WTC11 (cell line): ENCODE results near the gene RNASE9. TPM values are rescaled to one million over a fixed set of nuclear protein-coding genes. Genes with fewer than 3 reads are reported as not detected.

Experiments
- ATAC-seq: fragments of 200-7000 bp; cut with Tn5 transposase; 2 replicates; pipeline ENCODE4 v1.10.0; 2021; ENCODE audit warnings: mild to moderate bottlenecking, moderate library complexity
- CTCF ChIA-PET: fragments of 300-600 bp; sonication (Branson Sonifier 250); formaldehyde crosslinking; loops from one replicate; lab custom pipeline; 2021; ENCODE audit warnings: antibody characterized with exemption; lab: Charles Lee
- POLR2A ChIA-PET: fragments of 350-600 bp; sonication (Branson Sonifier 250); formaldehyde crosslinking; loops from one replicate; lab custom pipeline; 2021; ENCODE audit warnings: antibody characterized with exemption; lab: Charles Lee
- DNase-seq: peaks from one replicate; pipeline ENCODE4 v3.0.0; 2021; ENCODE audit warnings: low spot score
- H3K27ac Mint-ChIP-seq: 2 replicates; pipeline ENCODE4 v1.8.0; 2021; ENCODE audit warnings: mixed read lengths
- H3K27me3 Mint-ChIP-seq: 2 replicates; pipeline ENCODE4 v1.8.0; 2021; ENCODE audit warnings: low read depth, mild to moderate bottlenecking, moderate library complexity, mixed read lengths
- H3K36me3 Mint-ChIP-seq: 2 replicates; pipeline ENCODE4 v1.8.0; 2021; ENCODE audit warnings: mixed read lengths
- H3K4me1 Mint-ChIP-seq: 2 replicates; pipeline ENCODE4 v1.8.0; 2022; ENCODE audit warnings: mixed read lengths
- H3K4me3 Mint-ChIP-seq: 2 replicates; pipeline ENCODE4 v1.8.0; 2021; ENCODE audit warnings: mild to moderate bottlenecking, moderate library complexity, mixed read lengths
- H3K9me3 Mint-ChIP-seq: 2 replicates; pipeline ENCODE4 v1.8.0; 2021; ENCODE audit warnings: mixed read lengths
- ATF6 ChIP-seq: sonication (generic); formaldehyde crosslinking; IDR thresholded peaks from 2 replicates; pipeline ENCODE4 v1.8.1; 2023; ENCODE audit warnings: mild to moderate bottlenecking, missing genetic modification reagents
- CDX4 ChIP-seq: fragments of 250-450 bp; sonication (Bioruptor Pico); IDR thresholded peaks from 2 replicates; pipeline ENCODE4 v1.9.0; 2021; ENCODE audit warnings: moderate library complexity, mild to moderate bottlenecking, inconsistent platforms, borderline replicate concordance
- ELF4 ChIP-seq: sonication (generic); formaldehyde crosslinking; IDR thresholded peaks from 2 replicates; pipeline ENCODE4 v1.8.1; 2022; ENCODE audit warnings: low read depth, mild to moderate bottlenecking, moderate library complexity, missing genetic modification reagents
- FOXJ3 ChIP-seq: sonication (generic); formaldehyde crosslinking; IDR thresholded peaks from 2 replicates; pipeline ENCODE4 v1.9.0; 2021; ENCODE audit warnings: missing genetic modification reagents, mild to moderate bottlenecking, borderline replicate concordance
- GRHL2 ChIP-seq: fragments of 250-450 bp; sonication (Bioruptor Pico); IDR thresholded peaks from 2 replicates; pipeline ENCODE4 v1.8.0; 2022; ENCODE audit warnings: mild to moderate bottlenecking, moderate library complexity; ENCODE audit not compliant: insufficient replicate concordance, severe bottlenecking
- GTF2I ChIP-seq: fragments of 250-450 bp; sonication (Bioruptor Pico); conservative IDR thresholded peaks from 2 replicates; pipeline ENCODE4 v1.4.0; 2021; ENCODE audit warnings: mild to moderate bottlenecking
- IRF1 ChIP-seq: sonication (generic); formaldehyde crosslinking; IDR thresholded peaks from 2 replicates; pipeline ENCODE4 v1.8.0; 2023; ENCODE audit warnings: missing genetic modification reagents
- IRF2 ChIP-seq: sonication (generic); formaldehyde crosslinking; IDR thresholded peaks from 2 replicates; pipeline ENCODE4 v1.8.0; 2022; ENCODE audit warnings: low read depth, missing genetic modification reagents, borderline replicate concordance
- MLX ChIP-seq: sonication (generic); formaldehyde crosslinking; IDR thresholded peaks from 2 replicates; pipeline ENCODE4 v1.8.1; 2023; ENCODE audit warnings: mild to moderate bottlenecking, missing genetic modification reagents, moderate library complexity
- MYBL2 ChIP-seq: sonication (generic); formaldehyde crosslinking; IDR thresholded peaks from 2 replicates; pipeline ENCODE4 v1.8.1; 2023; ENCODE audit warnings: mild to moderate bottlenecking, moderate library complexity, missing genetic modification reagents
- RORB ChIP-seq: fragments of 250-450 bp; sonication (Bioruptor Pico); IDR thresholded peaks from 2 replicates; pipeline ENCODE4 v1.9.0; 2021; ENCODE audit warnings: mild to moderate bottlenecking
- SMAD3 ChIP-seq: sonication (generic); formaldehyde crosslinking; IDR thresholded peaks from 2 replicates; pipeline ENCODE4 v1.8.0; 2022; ENCODE audit warnings: missing genetic modification reagents, mild to moderate bottlenecking, borderline replicate concordance
- SOX15 ChIP-seq: fragments of 250-450 bp; sonication (Bioruptor Pico); IDR thresholded peaks from 2 replicates; pipeline ENCODE4 v1.9.0; 2021; ENCODE audit warnings: mild to moderate bottlenecking
- SP1 ChIP-seq: sonication (generic); formaldehyde crosslinking; conservative IDR thresholded peaks from 2 replicates; pipeline ENCODE4 v1.8.1; 2022; ENCODE audit warnings: missing genetic modification reagents
- TEAD1 ChIP-seq: sonication (generic); formaldehyde crosslinking; IDR thresholded peaks from 2 replicates; pipeline ENCODE4 v1.8.0; 2022; ENCODE audit warnings: mild to moderate bottlenecking, missing genetic modification reagents
- ZBTB21 ChIP-seq: sonication (generic); formaldehyde crosslinking; IDR thresholded peaks from 2 replicates; pipeline ENCODE4 v1.8.1; 2023; ENCODE audit warnings: mild to moderate bottlenecking, missing genetic modification reagents, borderline replicate concordance
- ZNF263 ChIP-seq: sonication (generic); formaldehyde crosslinking; IDR thresholded peaks from 2 replicates; pipeline ENCODE4 v1.8.1; 2022; ENCODE audit warnings: low read depth, mild to moderate bottlenecking, moderate library complexity, missing genetic modification reagents
- ZSCAN18 ChIP-seq: fragments of 250-450 bp; sonication (Bioruptor Pico); IDR thresholded peaks from 2 replicates; pipeline ENCODE4 v2.1.2; 2022; ENCODE audit warnings: mild to moderate bottlenecking, moderate library complexity
- total RNA-seq: library from RNA; stranded (reverse); gene quantifications from 3 replicates; pipeline ENCODE4 v1.2.3, GENCODE V29; 2021
- TF ChIP-seq, protein P1 (sequence below): sonication (generic); formaldehyde crosslinking; conservative IDR thresholded peaks from 2 replicates; pipeline ENCODE4 v1.8.1; 2022; ENCODE audit warnings: mild to moderate bottlenecking, missing genetic modification reagents
- TF ChIP-seq, protein P2 (sequence below): sonication (generic); formaldehyde crosslinking; conservative IDR thresholded peaks from 2 replicates; pipeline ENCODE4 v1.8.1; 2023; ENCODE audit warnings: mild to moderate bottlenecking, low read depth, missing genetic modification reagents, moderate library complexity

The RNASE9 gene
- total RNA-seq, 1 experiment from 2014 or later: not detected

GRCh38 chr14:20551606-20552005 lies 9.2 kb downstream of the RNASE9 start:
- H3K27me3 Mint-ChIP-seq: no peaks in the 10 kb centered on the region
- TF ChIP-seq, protein P1, sequence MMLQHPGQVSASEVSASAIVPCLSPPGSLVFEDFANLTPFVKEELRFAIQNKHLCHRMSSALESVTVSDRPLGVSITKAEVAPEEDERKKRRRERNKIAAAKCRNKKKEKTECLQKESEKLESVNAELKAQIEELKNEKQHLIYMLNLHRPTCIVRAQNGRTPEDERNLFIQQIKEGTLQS (CRISPR knock-in tag): no peak
- TF ChIP-seq GTF2I (CRISPR knock-in tag): no peak
- TF ChIP-seq FOXJ3: no peak
- TF ChIP-seq ZSCAN18: no peak
- no peak for TF ChIP-seq SMAD3 (CRISPR knock-in tag)
- no peak for TF ChIP-seq ELF4 (CRISPR knock-in tag)
- no peak for TF ChIP-seq RORB (CRISPR knock-in tag)
- no peak for TF ChIP-seq TEAD1 (CRISPR knock-in tag)
- TF ChIP-seq CDX4 (CRISPR knock-in tag): no peak
- TF ChIP-seq ZNF263: no peak
- no peak for TF ChIP-seq ZBTB21 (CRISPR knock-in tag)
- TF ChIP-seq IRF1: no peak
- no peak for TF ChIP-seq SOX15
- TF ChIP-seq, protein P2, sequence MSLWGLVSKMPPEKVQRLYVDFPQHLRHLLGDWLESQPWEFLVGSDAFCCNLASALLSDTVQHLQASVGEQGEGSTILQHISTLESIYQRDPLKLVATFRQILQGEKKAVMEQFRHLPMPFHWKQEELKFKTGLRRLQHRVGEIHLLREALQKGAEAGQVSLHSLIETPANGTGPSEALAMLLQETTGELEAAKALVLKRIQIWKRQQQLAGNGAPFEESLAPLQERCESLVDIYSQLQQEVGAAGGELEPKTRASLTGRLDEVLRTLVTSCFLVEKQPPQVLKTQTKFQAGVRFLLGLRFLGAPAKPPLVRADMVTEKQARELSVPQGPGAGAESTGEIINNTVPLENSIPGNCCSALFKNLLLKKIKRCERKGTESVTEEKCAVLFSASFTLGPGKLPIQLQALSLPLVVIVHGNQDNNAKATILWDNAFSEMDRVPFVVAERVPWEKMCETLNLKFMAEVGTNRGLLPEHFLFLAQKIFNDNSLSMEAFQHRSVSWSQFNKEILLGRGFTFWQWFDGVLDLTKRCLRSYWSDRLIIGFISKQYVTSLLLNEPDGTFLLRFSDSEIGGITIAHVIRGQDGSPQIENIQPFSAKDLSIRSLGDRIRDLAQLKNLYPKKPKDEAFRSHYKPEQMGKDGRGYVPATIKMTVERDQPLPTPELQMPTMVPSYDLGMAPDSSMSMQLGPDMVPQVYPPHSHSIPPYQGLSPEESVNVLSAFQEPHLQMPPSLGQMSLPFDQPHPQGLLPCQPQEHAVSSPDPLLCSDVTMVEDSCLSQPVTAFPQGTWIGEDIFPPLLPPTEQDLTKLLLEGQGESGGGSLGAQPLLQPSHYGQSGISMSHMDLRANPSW: no peak
- no peak for TF ChIP-seq IRF2
- no peak for TF ChIP-seq ATF6 (CRISPR knock-in tag)
- TF ChIP-seq MLX (CRISPR knock-in tag): no peak
- TF ChIP-seq MYBL2 (CRISPR knock-in tag): no peak
- TF ChIP-seq, all 79 proteins: peak for 0
- DNase-seq: no peak
- Mint-ChIP-seq H3K4me3 (no peak overlapping the region), H3K36me3 (no peaks in the 10 kb centered on the region), H3K27ac (no peak overlapping the region), H3K9me3 (peaks cover 4% of the 10 kb centered on the region), H3K4me1 (peaks cover 9% of the 10 kb centered on the region)
- ChIA-PET CTCF (no interaction called here), POLR2A (no interaction called here)
- ATAC-seq: peak; percentile 82

- ChIA-PET CTCF (no interaction called here), POLR2A (no interaction called here)
- Mint-ChIP-seq H3K36me3 (no peaks in the 10 kb centered on the region), H3K27me3 (no peaks in the 10 kb centered on the region), H3K9me3 (peaks cover 4% of the 10 kb centered on the region), H3K4me3 (no peak overlapping the region), H3K4me1 (peaks cover 2% of the 10 kb centered on the region), H3K27ac (no peak overlapping the region)
- TF ChIP-seq, protein P1 (CRISPR knock-in tag): no peak
- no peak for TF ChIP-seq ZNF263
- no peak for TF ChIP-seq RORB (CRISPR knock-in tag)
- TF ChIP-seq GRHL2 (CRISPR knock-in tag): no peak
- TF ChIP-seq SP1 (CRISPR knock-in tag): no peak
- no peak for DNase-seq
- no peak for ATAC-seq
These were observed 9.9 kb downstream of the RNASE9 start for GRCh38 chr14:20550926-20551325.
